NCI-H2029 treated with DMSO at 0.1 percent for 48 hours (cell line): ENCODE results near the gene PFAS.

ENCODE experiments used
- DNase-seq: peaks from one replicate; lab custom pipeline; 2025; lab: John Stamatoyannopoulos, UW

PFAS gene

DNA sequence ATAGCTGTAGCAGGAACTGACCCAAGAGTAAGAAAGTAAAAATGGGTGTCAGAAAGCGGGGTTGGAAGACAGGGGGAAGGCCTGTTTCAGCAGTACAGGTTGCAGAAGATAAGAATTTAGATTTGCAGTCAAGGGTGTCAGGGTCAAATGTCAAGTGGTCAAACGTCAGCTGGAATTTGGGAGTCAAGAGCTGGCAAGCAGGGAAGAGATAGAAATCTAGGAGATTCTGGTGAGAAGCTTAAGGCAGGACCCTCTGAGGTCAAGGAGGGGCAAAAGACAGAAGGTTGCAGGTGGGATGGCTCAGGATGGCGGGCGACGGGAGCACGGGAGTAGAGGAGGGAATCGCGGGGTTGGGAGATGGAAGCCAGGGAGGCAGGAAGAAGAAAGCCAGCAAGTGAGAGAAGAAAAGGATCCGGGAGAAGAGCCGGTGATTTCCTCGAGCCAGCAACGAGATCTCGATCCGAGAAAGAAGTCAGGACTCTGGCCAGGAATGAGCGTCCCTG, 45.8 kb downstream of the PFAS start:
- no peak for DNase-seq

DNA sequence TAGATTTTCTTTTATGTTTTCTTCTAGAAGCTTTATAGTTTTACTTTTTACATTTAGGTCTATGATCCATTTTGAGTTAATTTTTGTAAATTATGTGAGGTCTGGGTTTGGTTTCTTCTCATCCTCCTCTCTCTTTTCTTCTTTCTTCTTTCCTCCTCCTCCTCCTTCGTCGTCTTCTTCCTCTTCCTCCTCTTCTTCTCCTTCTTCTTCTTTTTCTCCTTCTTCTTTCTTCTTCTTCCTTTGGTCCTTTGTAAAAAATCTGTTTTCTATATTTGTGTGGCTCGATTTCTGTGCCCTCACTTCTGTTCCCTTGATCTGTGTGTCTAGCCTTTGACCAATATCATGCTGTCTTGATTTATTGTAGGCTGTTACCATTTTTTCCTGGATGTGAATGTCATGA, 51.1 kb downstream of the PFAS start:
- no peak for DNase-seq

DNA sequence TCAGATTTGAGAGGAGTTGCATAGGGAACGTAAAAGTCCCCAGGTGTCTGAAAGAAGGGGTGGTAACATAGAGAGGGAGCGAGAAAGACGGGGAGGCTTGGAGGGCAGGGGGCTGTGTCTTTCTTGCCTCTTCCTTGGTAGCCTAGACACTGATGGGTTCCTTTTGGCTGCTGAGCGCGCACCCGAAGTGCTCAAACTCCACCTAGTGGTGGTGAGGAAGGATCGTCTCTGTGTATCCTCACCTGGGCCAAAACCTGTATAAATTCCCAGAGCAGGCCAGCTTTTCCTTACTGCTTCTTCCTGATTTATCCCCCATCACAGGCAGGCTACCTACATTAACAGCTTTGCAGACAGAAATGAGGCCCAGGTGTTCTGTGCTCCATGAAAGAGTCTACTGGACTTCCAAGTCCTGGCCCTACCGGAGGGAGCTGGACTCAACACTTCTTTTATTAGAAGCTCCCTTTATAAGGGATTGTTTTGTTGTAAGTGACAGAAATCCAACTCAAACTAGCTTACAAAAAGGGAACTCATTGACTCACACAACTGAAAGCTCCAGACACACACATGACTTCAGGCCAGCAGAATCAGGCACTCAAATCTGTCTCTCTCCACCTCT, 51.6 kb downstream of the PFAS start:
- DNase-seq: no peak

DNA sequence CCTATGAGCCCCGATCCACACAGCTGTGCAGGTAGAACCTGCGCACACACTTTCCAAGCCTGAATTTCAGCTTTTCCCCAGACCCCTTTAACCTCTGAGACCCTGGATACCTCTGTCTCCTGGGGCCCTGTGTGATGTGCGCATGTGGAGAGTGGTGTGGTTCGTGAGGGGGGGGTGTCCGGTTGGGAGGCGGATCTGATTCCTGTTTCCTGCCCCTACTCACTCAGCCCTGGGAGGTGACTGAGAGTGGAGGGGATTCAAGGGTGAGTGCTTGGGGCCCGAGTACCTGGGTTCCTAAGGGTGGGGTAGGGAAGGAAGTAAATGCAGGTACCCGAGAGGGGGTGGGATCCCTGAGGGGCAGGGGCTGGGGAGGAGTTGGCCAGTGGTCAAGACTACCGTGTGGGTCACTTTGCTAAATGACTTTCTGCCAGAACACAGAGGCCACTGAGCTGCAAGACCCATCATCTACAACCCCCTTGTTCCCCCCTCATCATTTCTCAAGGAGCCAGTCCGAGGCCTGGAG, 61.6 kb downstream of the PFAS start:
- no peak for DNase-seq

DNA sequence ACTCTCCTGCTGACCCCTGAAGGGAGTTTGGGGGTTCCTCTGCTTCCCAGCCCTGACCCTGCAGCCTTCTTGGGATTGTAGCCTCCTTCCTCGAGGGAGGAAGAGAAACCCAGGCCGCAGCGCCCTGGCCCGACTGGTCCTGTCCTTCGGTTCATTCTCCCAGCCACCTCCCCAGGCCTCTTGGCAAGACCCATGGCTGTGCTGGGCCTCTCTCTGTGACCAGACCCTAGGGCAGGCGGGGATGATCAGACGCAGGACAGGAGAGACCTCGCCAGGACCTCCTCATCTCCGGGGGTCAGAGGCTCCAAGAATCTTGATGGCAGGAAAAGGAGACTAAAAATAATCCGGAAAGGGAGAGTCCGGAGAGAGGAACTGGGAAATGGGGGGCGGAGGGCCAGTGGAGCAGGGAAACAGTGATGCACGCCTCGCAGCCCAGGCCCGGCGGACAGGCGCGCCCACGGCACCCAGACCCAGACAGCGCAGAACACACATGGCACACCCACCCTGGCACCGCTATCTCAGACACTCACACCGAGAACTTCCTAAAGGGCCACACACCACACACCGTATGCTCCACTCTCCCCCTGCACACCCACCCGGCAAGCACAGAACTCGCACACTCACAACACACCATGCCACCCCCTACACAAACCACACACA, 62.2 kb downstream of the PFAS start:
- no peak for DNase-seq

DNA sequence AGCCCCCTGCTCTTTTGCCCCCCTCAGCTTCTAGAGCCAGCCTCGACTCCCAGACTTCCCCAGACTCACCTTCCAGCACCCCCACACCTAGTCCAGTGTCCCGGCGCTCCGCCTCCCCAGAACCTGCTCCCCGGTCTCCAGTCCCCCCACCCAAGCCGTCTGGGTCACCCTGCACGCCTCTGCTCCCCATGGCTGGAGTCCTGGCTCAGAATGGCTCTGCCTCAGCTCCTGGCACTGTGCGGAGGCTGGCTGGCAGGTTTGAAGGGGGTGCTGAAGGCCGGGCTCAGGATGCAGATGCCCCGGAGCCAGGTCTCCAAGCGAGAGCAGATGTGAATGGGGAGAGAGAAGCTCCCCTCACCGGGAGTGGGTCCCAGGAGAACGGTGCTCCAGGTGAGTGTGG, 63.2 kb downstream of the PFAS start:
- no peak for DNase-seq

DNA sequence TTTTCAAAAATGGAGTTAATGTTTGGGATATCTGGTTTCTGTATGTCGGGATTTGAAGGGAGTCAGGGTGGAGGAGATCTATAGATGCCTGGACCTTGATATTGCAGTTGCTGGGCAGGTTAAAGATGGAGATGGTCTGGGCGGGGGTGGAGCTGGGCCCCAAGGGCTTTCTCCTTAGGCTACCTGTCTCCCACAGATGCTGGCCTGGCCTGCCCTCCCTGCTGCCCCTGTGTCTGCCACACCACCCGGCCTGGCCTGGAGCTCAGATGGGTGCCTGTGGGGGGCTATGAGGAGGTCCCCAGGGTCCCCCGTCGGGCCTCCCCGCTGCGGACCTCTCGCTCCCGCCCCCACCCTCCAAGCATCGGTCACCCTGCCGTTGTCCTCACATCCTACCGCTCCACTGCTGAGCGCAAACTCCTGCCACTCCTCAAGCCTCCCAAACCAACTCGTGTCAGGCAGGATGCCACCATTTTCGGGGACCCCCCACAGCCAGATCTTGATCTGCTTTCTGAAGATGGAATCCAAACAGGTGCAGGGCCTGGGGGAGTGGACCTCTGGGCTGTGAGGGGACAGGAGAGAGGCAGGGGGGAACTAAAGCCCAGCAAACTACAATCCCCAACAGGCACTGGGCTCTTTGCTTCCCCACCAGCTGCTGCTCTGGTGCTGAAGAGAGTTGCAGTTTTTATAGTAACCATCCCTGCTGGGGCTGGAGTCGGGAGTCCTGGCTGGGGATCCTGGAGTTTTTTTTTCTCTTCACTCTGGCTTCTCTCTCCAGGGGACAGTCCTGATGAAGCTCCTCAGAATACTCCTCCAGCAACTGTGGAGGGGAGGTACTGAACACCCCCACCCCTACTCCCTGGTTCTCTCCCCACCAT, 63.9 kb downstream of the PFAS start:
- DNase-seq: no peak

DNA sequence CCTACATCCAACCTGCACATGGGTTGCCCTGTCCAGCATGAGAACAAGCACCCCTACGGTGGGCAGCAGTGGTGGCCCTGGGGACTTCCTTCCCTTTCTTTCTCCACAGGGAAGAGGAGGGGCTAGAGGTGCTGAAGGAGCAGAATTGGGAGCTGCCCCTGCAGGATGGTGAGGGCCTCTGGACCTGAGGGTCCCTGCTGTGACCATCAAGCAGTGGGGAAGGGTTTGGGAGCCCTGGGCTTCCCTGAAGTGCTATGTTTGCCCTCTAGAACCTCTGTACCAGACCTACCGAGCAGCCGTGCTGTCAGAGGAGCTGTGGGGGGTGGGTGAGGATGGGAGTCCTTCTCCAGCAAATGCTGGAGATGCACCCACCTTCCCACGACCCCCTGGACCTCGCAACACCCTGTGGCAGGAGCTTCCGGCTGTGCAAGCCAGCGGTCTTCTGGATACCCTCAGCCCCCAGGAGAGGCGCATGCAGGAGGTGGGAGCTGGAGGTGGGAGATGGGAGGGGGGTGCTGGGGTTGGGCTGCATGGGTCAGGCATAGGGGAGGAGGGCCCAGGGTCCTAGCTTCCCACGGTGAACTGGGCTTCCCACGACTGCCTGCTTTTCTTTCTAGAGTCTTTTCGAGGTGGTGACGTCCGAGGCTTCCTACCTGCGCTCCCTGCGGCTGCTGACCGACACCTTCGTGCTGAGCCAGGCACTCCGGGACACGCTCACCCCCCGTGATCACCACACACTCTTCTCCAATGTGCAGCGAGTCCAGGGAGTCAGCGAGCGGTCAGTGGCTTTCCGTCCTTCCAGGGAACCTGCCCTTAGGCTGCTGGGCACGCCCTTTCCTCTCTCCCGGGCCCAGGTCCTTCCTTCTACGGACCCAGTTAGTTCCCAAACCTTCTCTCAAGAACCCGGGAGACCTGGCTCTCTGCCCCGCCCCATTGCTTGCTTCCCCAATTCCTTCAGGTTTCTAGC, 66.0 kb downstream of the PFAS start:
- DNase-seq: no peak

DNA sequence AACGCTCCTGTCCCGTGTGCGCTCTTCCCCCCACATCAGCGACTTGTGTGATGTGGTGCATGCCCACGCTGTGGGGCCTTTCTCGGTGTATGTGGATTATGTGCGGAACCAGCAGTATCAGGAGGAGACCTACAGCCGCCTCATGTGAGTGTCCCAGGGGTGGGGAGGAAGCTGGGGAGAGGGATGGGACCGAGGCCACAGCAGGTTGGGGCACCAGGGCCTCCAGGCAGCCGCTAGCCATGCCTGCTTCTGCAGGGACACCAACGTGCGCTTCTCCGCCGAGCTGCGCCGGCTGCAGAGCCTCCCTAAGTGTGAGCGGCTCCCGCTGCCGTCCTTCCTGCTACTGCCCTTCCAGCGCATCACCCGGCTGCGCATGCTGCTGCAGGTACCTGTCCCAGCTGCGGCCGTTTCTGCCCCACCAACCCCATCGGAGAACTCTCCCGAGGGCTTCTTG, 66.7 kb downstream of the PFAS start:
- no peak for DNase-seq

DNA sequence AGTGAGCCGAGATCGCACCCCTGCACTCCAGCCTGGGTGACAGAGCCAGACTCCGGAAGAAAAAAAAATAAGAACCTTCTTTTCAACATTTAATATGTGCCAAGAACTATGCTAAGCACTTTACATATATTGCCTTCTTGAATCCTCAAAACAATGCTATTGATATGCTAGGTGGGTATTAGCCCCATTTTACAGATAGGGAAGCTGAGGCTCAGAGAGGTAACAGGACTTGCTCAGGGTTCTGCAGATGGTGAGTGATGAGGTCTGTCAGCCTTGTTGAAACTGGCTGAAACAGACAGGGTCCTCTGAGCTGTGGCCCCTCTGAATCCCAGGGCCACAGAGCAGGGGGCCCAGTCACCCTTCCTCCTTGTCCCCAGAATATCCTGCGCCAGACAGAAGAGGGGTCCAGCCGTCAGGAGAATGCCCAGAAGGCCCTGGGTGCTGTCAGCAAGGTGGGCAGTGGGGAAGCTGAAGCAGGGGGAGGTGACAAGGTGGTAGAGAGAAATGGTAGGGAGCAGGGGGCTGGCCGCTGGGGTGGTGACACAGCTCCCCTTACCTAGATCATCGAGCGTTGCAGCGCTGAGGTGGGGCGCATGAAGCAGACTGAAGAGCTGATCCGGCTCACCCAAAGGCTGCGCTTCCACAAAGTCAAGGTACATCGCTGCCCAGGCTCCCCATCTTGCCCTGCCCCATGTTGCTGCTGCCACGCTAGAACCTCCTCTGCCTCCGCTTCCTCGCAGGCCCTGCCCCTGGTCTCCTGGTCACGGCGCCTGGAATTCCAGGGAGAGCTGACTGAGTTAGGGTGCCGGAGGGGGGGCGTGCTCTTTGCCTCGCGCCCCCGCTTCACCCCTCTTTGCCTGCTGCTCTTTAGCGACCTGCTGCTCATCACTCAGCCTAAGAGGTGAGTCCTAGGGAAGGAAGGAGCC, 69.2 kb downstream of the PFAS start:
- DNase-seq: no peak
